GM12878 (cell line): ENCODE data around the gene IFITM1. TPM values are rescaled to one million over a fixed set of nuclear protein-coding genes. Genes with fewer than 3 reads are reported as not detected.

Experiments used
- BHLHE40 ChIP-seq, 2 experiments: fragments of 450-650 bp in 1 of 2; IDR thresholded peaks; 2 replicates each; pipeline ENCODE4 v1.6.1; 2011 to 2017; ENCODE audit warnings: low read depth in 2 of 2, borderline replicate concordance in 1 of 2, improper control_type of control experiment in 1 of 2, low read length in 1 of 2, mild to moderate bottlenecking in 1 of 2
- DPF2 ChIP-seq: fragments of 450-650 bp; IDR thresholded peaks from 2 replicates; pipeline ENCODE4 v1.6.1; 2017; ENCODE audit warnings: mild to moderate bottlenecking
- YBX1 ChIP-seq: fragments of 450-650 bp; IDR thresholded peaks from 2 replicates; pipeline ENCODE4 v1.6.1; 2016; ENCODE audit warnings: antibody characterized with exemption
- ZBTB40 ChIP-seq: fragments of 450-650 bp; IDR thresholded peaks from 2 replicates; pipeline ENCODE4 v1.6.1; 2016; ENCODE audit warnings: mild to moderate bottlenecking, moderate library complexity, borderline replicate concordance
- polyA plus RNA-seq, 11 experiments: library from polyadenylated mRNA; depleted of rRNA in 4 of 11; unstranded in 6 of 11; stranded (reverse) in 5 of 11; fragments of >200 nt; fragmentation: Nextera tagmentation in 4 of 11; fragmentation: Illumina TruSeq in 1 of 11; extraction: Ambion mirVana in 4 of 11; extraction: Trizol in 1 of 11; gene quantifications; 1 replicate in 1 of 11; 2 replicates in 10 of 11; pipeline versions ENCODE4 v1.2.1 to v1.2.3, GENCODE V29; 2011 to 2016; ENCODE audit warnings: inconsistent platforms in 2 of 11, missing spikeins in 2 of 11, low read depth in 1 of 11
- total RNA-seq, 4 experiments: library from RNA; depleted of rRNA in 3 of 4; stranded (reverse); fragments of >200 nt in 3 of 4; fragmentation: Illumina TruSeq in 1 of 4; extraction: Trizol in 1 of 4; gene quantifications; 2 replicates each; pipeline versions ENCODE4 v1.2.1 to v1.2.3, GENCODE V29; 2013 to 2021
- TF ChIP-seq, protein P1 (sequence below): IDR thresholded peaks from 2 replicates; pipeline ENCODE4 v1.6.1; 2012; ENCODE audit warnings: improper control_type of control experiment, low read depth, low read length; ENCODE audit not compliant: insufficient replicate concordance

IFITM1 gene
- total and polyA plus RNA-seq, 10 of the 15 experiments (the other 5 are each of a cell fraction or from before 2014, with no cell fraction given), result 396 to 2,788 (median 607) TPM

- TF ChIP-seq ZBTB40, result no peak
- TF ChIP-seq, protein P1, sequence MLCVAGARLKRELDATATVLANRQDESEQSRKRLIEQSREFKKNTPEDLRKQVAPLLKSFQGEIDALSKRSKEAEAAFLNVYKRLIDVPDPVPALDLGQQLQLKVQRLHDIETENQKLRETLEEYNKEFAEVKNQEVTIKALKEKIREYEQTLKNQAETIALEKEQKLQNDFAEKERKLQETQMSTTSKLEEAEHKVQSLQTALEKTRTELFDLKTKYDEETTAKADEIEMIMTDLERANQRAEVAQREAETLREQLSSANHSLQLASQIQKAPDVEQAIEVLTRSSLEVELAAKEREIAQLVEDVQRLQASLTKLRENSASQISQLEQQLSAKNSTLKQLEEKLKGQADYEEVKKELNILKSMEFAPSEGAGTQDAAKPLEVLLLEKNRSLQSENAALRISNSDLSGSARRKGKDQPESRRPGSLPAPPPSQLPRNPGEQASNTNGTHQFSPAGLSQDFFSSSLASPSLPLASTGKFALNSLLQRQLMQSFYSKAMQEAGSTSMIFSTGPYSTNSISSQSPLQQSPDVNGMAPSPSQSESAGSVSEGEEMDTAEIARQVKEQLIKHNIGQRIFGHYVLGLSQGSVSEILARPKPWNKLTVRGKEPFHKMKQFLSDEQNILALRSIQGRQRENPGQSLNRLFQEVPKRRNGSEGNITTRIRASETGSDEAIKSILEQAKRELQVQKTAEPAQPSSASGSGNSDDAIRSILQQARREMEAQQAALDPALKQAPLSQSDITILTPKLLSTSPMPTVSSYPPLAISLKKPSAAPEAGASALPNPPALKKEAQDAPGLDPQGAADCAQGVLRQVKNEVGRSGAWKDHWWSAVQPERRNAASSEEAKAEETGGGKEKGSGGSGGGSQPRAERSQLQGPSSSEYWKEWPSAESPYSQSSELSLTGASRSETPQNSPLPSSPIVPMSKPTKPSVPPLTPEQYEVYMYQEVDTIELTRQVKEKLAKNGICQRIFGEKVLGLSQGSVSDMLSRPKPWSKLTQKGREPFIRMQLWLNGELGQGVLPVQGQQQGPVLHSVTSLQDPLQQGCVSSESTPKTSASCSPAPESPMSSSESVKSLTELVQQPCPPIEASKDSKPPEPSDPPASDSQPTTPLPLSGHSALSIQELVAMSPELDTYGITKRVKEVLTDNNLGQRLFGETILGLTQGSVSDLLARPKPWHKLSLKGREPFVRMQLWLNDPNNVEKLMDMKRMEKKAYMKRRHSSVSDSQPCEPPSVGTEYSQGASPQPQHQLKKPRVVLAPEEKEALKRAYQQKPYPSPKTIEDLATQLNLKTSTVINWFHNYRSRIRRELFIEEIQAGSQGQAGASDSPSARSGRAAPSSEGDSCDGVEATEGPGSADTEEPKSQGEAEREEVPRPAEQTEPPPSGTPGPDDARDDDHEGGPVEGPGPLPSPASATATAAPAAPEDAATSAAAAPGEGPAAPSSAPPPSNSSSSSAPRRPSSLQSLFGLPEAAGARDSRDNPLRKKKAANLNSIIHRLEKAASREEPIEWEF, result no peak
- TF ChIP-seq DPF2, result no peak
- TF ChIP-seq BHLHE40 (IDR thresholded peaks at IDR 0.05; ENCODE audit: borderline replicate concordance in 1 of 2, low read depth in 2 of 2, low read length in 1 of 2), result no peak
- TF ChIP-seq YBX1, result no peak
These were observed 15.3 kb upstream of the IFITM1 start (continued) for GRCh38 chr11:298406-299065.
